ENCODE results near the gene UBE3B. TPM values are rescaled to one million over a fixed set of nuclear protein-coding genes. Genes with fewer than 3 reads are reported as not detected.

UBE3B gene
- total and polyA plus RNA-seq, 2 donors (not counting 1 experiment from before 2014, with no cell fraction given): 27.2 to 49.7 TPM

- Histone ChIP-seq H4K20me1 (ENCODE audit: control insufficient read depth, extremely low read depth, insufficient read depth, low read length) (no peaks in the 10 kb centered on the region), H3K4me2 (ENCODE audit: extremely low read depth, insufficient read depth, low read length) (no peak overlapping the region), H3K79me2 (ENCODE audit: control insufficient read depth, insufficient read depth, low read length) (no peaks in the 10 kb centered on the region), H3K36me3 (ENCODE audit: control insufficient read depth, insufficient read depth, low read length) (no peaks in the 10 kb centered on the region), H2AFZ (ENCODE audit: low read length) (no peak overlapping the region), H3K27me3 (ENCODE audit: control insufficient read depth, insufficient read depth, low read length) (no peaks in the 10 kb centered on the region), H3K27ac (ENCODE audit: insufficient read depth, low read length) (no peak overlapping the region), H3K9me3 (ENCODE audit: control insufficient read depth, insufficient read depth, low read depth, low read length) (no peaks in the 10 kb centered on the region), H3K9ac (ENCODE audit: insufficient read depth, low read length) (no peak overlapping the region), H3K4me1 (ENCODE audit: control insufficient read depth, extremely low read depth, insufficient read depth, low read length) (peaks cover 4% of the 10 kb centered on the region), H3K4me3 (replicated peaks in 1 of 4; ENCODE audit: control extremely low read depth in 1 of 4, insufficient read depth in 1 of 4, low read depth in 3 of 4, low read length in 4 of 4) (no peak overlapping the region)
- TF ChIP-seq CTCF (conservative IDR thresholded peaks at IDR 0.05 in 1 of 2, IDR thresholded peaks at IDR 0.05 in 1 of 2; ENCODE audit: low read depth in 1 of 2, low read length in 2 of 2): no peak
- no peak for TF ChIP-seq EZH2 (IDR thresholded peaks at IDR 0.05; ENCODE audit: low read length, missing control alignments)
- no peak for DNase-seq (ENCODE audit: low read depth in 2 of 2)
These were observed 59.7 kb downstream of the UBE3B start for GRCh38 chr12:109537136-109537535.

- no peak overlapping the region for H3K4me2 ChIP-seq (ENCODE audit: extremely low read depth, insufficient read depth, low read length)
- no peaks in the 10 kb centered on the region for H3K36me3 ChIP-seq (ENCODE audit: control insufficient read depth, insufficient read depth, low read length)
- H2AFZ ChIP-seq (ENCODE audit: low read length): no peak overlapping the region
- no peaks in the 10 kb centered on the region for H3K79me2 ChIP-seq (ENCODE audit: control insufficient read depth, insufficient read depth, low read length)
- H3K27ac ChIP-seq (ENCODE audit: insufficient read depth, low read length): no peak overlapping the region
- H3K9ac ChIP-seq (ENCODE audit: insufficient read depth, low read length): no peak overlapping the region
- H3K27me3 ChIP-seq (ENCODE audit: control insufficient read depth, insufficient read depth, low read length): no peaks in the 10 kb centered on the region
- no peak overlapping the region for H3K4me3 ChIP-seq (replicated peaks in 1 of 4; ENCODE audit: control extremely low read depth in 1 of 4, insufficient read depth in 1 of 4, low read depth in 3 of 4, low read length in 4 of 4)
- H3K4me1 ChIP-seq (ENCODE audit: control insufficient read depth, extremely low read depth, insufficient read depth, low read length): peaks cover 4% of the 10 kb centered on the region
- DNase-seq (ENCODE audit: low read depth in 2 of 2): no peak
- no peaks in the 10 kb centered on the region for H4K20me1 ChIP-seq (ENCODE audit: control insufficient read depth, extremely low read depth, insufficient read depth, low read length)
- no peaks in the 10 kb centered on the region for H3K9me3 ChIP-seq (ENCODE audit: control insufficient read depth, insufficient read depth, low read depth, low read length)
- TF ChIP-seq CTCF (conservative IDR thresholded peaks at IDR 0.05 in 1 of 2, IDR thresholded peaks at IDR 0.05 in 1 of 2; ENCODE audit: low read depth in 1 of 2, low read length in 2 of 2) (no peak), EZH2 (IDR thresholded peaks at IDR 0.05; ENCODE audit: low read length, missing control alignments) (no peak)
These were observed 60.9 kb downstream of the UBE3B start for GRCh38 chr12:109538191-109538863.

- no peak overlapping the region for H3K27ac ChIP-seq (ENCODE audit: insufficient read depth, low read length)
- TF ChIP-seq EZH2 (IDR thresholded peaks at IDR 0.05; ENCODE audit: low read length, missing control alignments): no peak
- no peak for TF ChIP-seq CTCF (conservative IDR thresholded peaks at IDR 0.05 in 1 of 2, IDR thresholded peaks at IDR 0.05 in 1 of 2; ENCODE audit: low read depth in 1 of 2, low read length in 2 of 2)
- no peaks in the 10 kb centered on the region for H3K79me2 ChIP-seq (ENCODE audit: control insufficient read depth, insufficient read depth, low read length)
- H3K27me3 ChIP-seq (ENCODE audit: control insufficient read depth, insufficient read depth, low read length): no peaks in the 10 kb centered on the region
- H3K9me3 ChIP-seq (ENCODE audit: control insufficient read depth, insufficient read depth, low read depth, low read length): no peaks in the 10 kb centered on the region
- no peak overlapping the region for H3K4me3 ChIP-seq (replicated peaks in 1 of 4; ENCODE audit: control extremely low read depth in 1 of 4, insufficient read depth in 1 of 4, low read depth in 3 of 4, low read length in 4 of 4)
- peaks cover 4% of the 10 kb centered on the region for H3K4me1 ChIP-seq (ENCODE audit: control insufficient read depth, extremely low read depth, insufficient read depth, low read length)
- DNase-seq (ENCODE audit: low read depth in 2 of 2): peak; percentile 45 to 52
- H4K20me1 ChIP-seq (ENCODE audit: control insufficient read depth, extremely low read depth, insufficient read depth, low read length): no peaks in the 10 kb centered on the region
- H3K9ac ChIP-seq (ENCODE audit: insufficient read depth, low read length): no peak overlapping the region
- H2AFZ ChIP-seq (ENCODE audit: low read length): no peak overlapping the region
- H3K36me3 ChIP-seq (ENCODE audit: control insufficient read depth, insufficient read depth, low read length): no peaks in the 10 kb centered on the region
- H3K4me2 ChIP-seq (ENCODE audit: extremely low read depth, insufficient read depth, low read length): no peak overlapping the region
These were observed 62.1 kb downstream of the UBE3B start for GRCh38 chr12:109539508-109539907.

Data from fibroblast of lung (primary cell).